NAMALWA (cell line): ENCODE results near the gene MVB12B.
"Not testable (repeated sequence)": the region's sequence is repeated elsewhere in the genome, so short reads cannot be mapped to it uniquely, and the experiment has no call there.

Source experiments
- DNase-seq: peaks from one replicate; pipeline ENCODE4 v3.0.0-alpha.2; 2015; ENCODE audit warnings: low spot score

MVB12B gene

GRCh38 chr9:126540398-126540797 is 213.8 kb downstream of the MVB12B start:
- not testable (repeated sequence) for DNase-seq

GRCh38 chr9:126543490-126543889 is 216.9 kb downstream of the MVB12B start:
- DNase-seq, result no peak

GRCh38 chr9:126545106-126545505 is 218.5 kb downstream of the MVB12B start:
- DNase-seq, result no peak

GRCh38 chr9:126546036-126546435 is 219.4 kb downstream of the MVB12B start:
- no peak for DNase-seq

- no peak for DNase-seq
These were observed 221.7 kb downstream of the MVB12B start for GRCh38 chr9:126548312-126548711.

GRCh38 chr9:126549246-126550006 is 222.8 kb downstream of the MVB12B start:
- DNase-seq, result no peak

- no peak for DNase-seq
These were observed 224.3 kb downstream of the MVB12B start for GRCh38 chr9:126550891-126551351.

- no peak for DNase-seq
These were observed 225.2 kb downstream of the MVB12B start for GRCh38 chr9:126551812-126552211.

GRCh38 chr9:126554292-126554691 is 227.7 kb downstream of the MVB12B start:
- DNase-seq, result no peak

- not testable (repeated sequence) for DNase-seq
These were observed 228.8 kb downstream of the MVB12B start for GRCh38 chr9:126555421-126555820.
